Endothelial cell of umbilical vein (primary cell): ENCODE measurements around the gene MYMK. TPM values are rescaled to one million over a fixed set of nuclear protein-coding genes. Genes with fewer than 3 reads are reported as not detected.

ENCODE experiments used
- BruUV-seq: library from RNA; stranded (reverse); fragments of 400-500 nt; replicated peaks from 2 replicates; lab custom pipeline; 2021; lab: Mats Ljungman, UMichigan
- CTCF ChIA-PET: fragments of 300-600, 350-600 bp; sonication (Branson Sonifier 250); formaldehyde crosslinking; loops from one replicate; lab custom pipeline; 2021; ENCODE audit warnings: antibody characterized with exemption, inconsistent platforms; lab: Charles Lee
- POLR2A ChIA-PET: fragments of 300-600, 350-600 bp; sonication (Branson Sonifier 250); formaldehyde crosslinking; loops from one replicate; lab custom pipeline; 2021; ENCODE audit warnings: antibody characterized with exemption, inconsistent platforms; lab: Charles Lee
- DNase-seq: peaks from one replicate; pipeline ENCODE4 v3.0.0-alpha.2; 2011; ENCODE audit warnings: low read depth, low spot score
- FAIRE-seq: peaks from 2 replicates; lab custom pipeline; 2011; peaks lifted over from hg19 to GRCh38; lab: Jason Lieb, UNC
- H2AFZ ChIP-seq: 2 replicates; pipeline ENCODE4 v1.6.0; 2012; ENCODE audit warnings: low read depth, low read length, control low read depth, inconsistent platforms
- H3K27ac ChIP-seq: 2 replicates; pipeline ENCODE4 v1.5.1; 2011; ENCODE audit warnings: low read depth, mild to moderate bottlenecking, control low read depth, low read length, moderate library complexity; ENCODE audit not compliant: insufficient read depth
- H3K27me3 ChIP-seq, 2 experiments: 2 replicates each; pipeline versions ENCODE4 v1.6.0 to v1.6.1; 2011; ENCODE audit warnings: low read length in 2 of 2, mixed read lengths in 1 of 2; ENCODE audit not compliant: control insufficient read depth in 2 of 2, insufficient read depth in 2 of 2
- H3K36me3 ChIP-seq, 2 experiments: 2 replicates in 1 of 2; 3 replicates in 1 of 2; pipeline ENCODE4 v1.5.1; 2011; ENCODE audit warnings: low read length in 2 of 2, mild to moderate bottlenecking in 1 of 2, moderate library complexity in 1 of 2; ENCODE audit not compliant: control insufficient read depth in 2 of 2, insufficient read depth in 2 of 2; ENCODE audit errors: extremely low read depth in 1 of 2
- H3K4me1 ChIP-seq: 3 replicates; pipeline ENCODE4 v1.5.1; 2011; ENCODE audit warnings: mild to moderate bottlenecking, low read length; ENCODE audit not compliant: control insufficient read depth, insufficient read depth; ENCODE audit errors: extremely low read depth
- H3K4me2 ChIP-seq: 2 replicates; pipeline ENCODE4 v1.6.1; 2011; ENCODE audit warnings: low read length, control low read depth, mixed read lengths; ENCODE audit not compliant: insufficient read depth
- H3K4me3 ChIP-seq, 3 experiments: fragments of 200-600 bp in 1 of 3; sonication (generic), shearing (Covaris generic) in 1 of 3; replicated peaks in 1 of 3; 2 replicates each; pipeline ENCODE4 v1.5.1; 2011 to 2016; ENCODE audit warnings: control low read depth in 3 of 3, low read length in 3 of 3, mild to moderate bottlenecking in 2 of 3, inconsistent platforms in 1 of 3, low read depth in 1 of 3, moderate library complexity in 1 of 3; ENCODE audit not compliant: insufficient read depth in 1 of 3
- H3K79me2 ChIP-seq: 2 replicates; pipeline ENCODE4 v1.6.0; 2012; ENCODE audit warnings: low read length, inconsistent platforms; ENCODE audit not compliant: control insufficient read depth, insufficient read depth
- H3K9ac ChIP-seq: replicated peaks from 2 replicates; pipeline ENCODE3; 2011; ENCODE audit warnings: low read length, control low read depth; ENCODE audit not compliant: insufficient read depth; ENCODE audit errors: extremely low read depth
- H3K9me1 ChIP-seq: replicated peaks from 3 replicates; pipeline ENCODE4 v1.6.0; 2011; ENCODE audit warnings: mild to moderate bottlenecking, low read length; ENCODE audit not compliant: control insufficient read depth, insufficient read depth; ENCODE audit errors: extremely low read depth
- H3K9me3 ChIP-seq: replicated peaks from 2 replicates; pipeline ENCODE4 v1.5.1; 2012; ENCODE audit warnings: low read length, inconsistent platforms; ENCODE audit not compliant: control insufficient read depth, insufficient read depth
- H4K20me1 ChIP-seq: replicated peaks from 2 replicates; pipeline ENCODE3; 2011; ENCODE audit warnings: mild to moderate bottlenecking, low read length; ENCODE audit not compliant: control insufficient read depth, insufficient read depth; ENCODE audit errors: extremely low read depth
- EZH2 ChIP-seq: IDR thresholded peaks from 2 replicates; pipeline ENCODE4 v1.6.1; 2012; ENCODE audit warnings: borderline replicate concordance, low read depth, mild to moderate bottlenecking, moderate library complexity, low read length, inconsistent platforms; ENCODE audit not compliant: severe bottlenecking
- FOS ChIP-seq: IDR thresholded peaks from 2 replicates; pipeline ENCODE4 v1.6.1; 2011; ENCODE audit warnings: mild to moderate bottlenecking, low read length, moderate library complexity, borderline replicate concordance; ENCODE audit not compliant: insufficient read depth
- GATA2 ChIP-seq: IDR thresholded peaks from 2 replicates; pipeline ENCODE4 v1.7.0; 2011; ENCODE audit warnings: low read depth, mild to moderate bottlenecking, moderate library complexity, mixed read lengths, low read length; ENCODE audit not compliant: insufficient read length, insufficient read depth
- JUN ChIP-seq: IDR thresholded peaks from 2 replicates; pipeline ENCODE4 v1.6.1; 2011; ENCODE audit warnings: borderline replicate concordance, low read depth; ENCODE audit not compliant: insufficient read length, insufficient read depth
- MYC ChIP-seq: IDR thresholded peaks from one replicate; pipeline ENCODE4 v1.6.1; 2011; ENCODE audit warnings: mild to moderate bottlenecking, low read depth, low read length
- POLR2A ChIP-seq: IDR thresholded peaks from 2 replicates; pipeline ENCODE4 v1.6.1; 2012; ENCODE audit warnings: low read depth, mild to moderate bottlenecking, control low read depth, low read length
- POLR2AphosphoS5 ChIP-seq: IDR thresholded peaks from 2 replicates; pipeline ENCODE4 v1.6.1; 2012; ENCODE audit warnings: low read depth, mild to moderate bottlenecking, control low read depth, low read length, moderate library complexity; ENCODE audit not compliant: insufficient read depth
- dilution Hi-C: fragments of 300-500 bp; cut with MboI; formaldehyde crosslinking; loops from one replicate; pipeline ENCODE4 v1.15.0; 2019; ENCODE audit warnings: low sequenced_read_pairs; ENCODE audit not compliant: extremely low pct_ligation_motif_present
- intact Hi-C: fragments of 100-400 bp; cut with micrococcal nuclease; formaldehyde crosslinking; loops from one replicate; pipeline ENCODE4 v1.10.0; 2022
- polyA plus RNA-seq, 4 experiments: library from polyadenylated mRNA; depleted of rRNA in 3 of 4; stranded (reverse) in 3 of 4; unstranded in 1 of 4; fragments of >200 nt; gene quantifications; 2 replicates each; pipeline versions ENCODE4 v1.2.1 to v1.2.3, GENCODE V29; 2011 to 2012; ENCODE audit warnings: missing spikeins in 1 of 4
- total RNA-seq: library from RNA; stranded (reverse); gene quantifications from 2 replicates; pipeline ENCODE4 v1.2.3, GENCODE V29; 2021
- TF ChIP-seq, protein P1 (sequence below): IDR thresholded peaks from 2 replicates; pipeline ENCODE4 v1.6.1; 2011; ENCODE audit not compliant: insufficient read depth, insufficient read length
- TF ChIP-seq, protein P2 (sequence below), 2 donors: IDR thresholded peaks; 1 replicate in 1 of 2; 2 replicates in 1 of 2; pipeline ENCODE4 v1.5.1; 2011; ENCODE audit warnings: low read length in 2 of 2, mild to moderate bottlenecking in 2 of 2, moderate library complexity in 2 of 2, control low read depth in 1 of 2, inconsistent platforms in 1 of 2, low read depth in 1 of 2; ENCODE audit not compliant: insufficient read depth in 1 of 2; ENCODE audit errors: extremely low read depth in 1 of 2

The MYMK gene
- total and polyA plus RNA-seq, 2 donors (not counting 3 experiments of a cell fraction or from before 2014, with no cell fraction given) = not detected

DNA sequence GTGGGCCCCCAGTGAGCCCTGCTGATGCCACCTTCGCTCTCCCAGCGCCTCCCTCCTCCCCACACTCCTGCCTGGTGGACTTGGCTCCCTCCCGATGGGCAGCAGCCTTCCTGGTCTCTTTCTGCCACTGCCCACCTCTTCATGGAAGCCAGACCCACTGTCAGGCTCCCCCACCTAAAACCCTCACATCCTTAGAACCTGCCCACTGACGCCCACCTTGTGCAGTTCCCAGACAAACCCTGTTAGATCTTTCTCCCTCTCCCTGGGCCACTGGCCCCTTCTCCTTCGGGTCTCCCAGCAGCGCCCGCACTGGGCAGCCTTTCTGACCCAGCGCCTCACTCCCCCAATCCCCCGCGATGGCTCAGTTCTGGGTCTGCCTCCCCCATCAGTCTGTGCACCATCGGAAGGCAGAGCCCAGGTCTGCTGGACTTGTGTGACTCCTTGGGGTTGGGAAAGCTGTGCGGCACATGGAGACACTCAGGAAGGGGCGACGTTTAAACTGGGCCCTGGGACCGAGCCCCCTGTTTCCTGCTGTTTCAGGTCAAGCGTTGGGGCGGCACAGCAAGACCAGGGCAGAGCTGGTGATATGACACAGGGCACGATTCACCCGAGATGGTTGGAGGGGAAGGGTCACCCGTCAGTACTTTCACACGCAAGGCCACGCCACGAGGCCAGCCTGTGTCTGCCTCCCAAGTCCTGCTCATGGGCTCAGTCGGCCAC, 17.4 kb downstream of the MYMK start:
- TF ChIP-seq MYC (no peak), JUN (no peak), FOS (no peak), POLR2A (no peak), GATA2 (no peak), POLR2AphosphoS5 (no peak), EZH2 (no peak)
- TF ChIP-seq, protein P1, sequence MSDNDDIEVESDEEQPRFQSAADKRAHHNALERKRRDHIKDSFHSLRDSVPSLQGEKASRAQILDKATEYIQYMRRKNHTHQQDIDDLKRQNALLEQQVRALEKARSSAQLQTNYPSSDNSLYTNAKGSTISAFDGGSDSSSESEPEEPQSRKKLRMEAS = no peak
- TF ChIP-seq, protein P2, sequence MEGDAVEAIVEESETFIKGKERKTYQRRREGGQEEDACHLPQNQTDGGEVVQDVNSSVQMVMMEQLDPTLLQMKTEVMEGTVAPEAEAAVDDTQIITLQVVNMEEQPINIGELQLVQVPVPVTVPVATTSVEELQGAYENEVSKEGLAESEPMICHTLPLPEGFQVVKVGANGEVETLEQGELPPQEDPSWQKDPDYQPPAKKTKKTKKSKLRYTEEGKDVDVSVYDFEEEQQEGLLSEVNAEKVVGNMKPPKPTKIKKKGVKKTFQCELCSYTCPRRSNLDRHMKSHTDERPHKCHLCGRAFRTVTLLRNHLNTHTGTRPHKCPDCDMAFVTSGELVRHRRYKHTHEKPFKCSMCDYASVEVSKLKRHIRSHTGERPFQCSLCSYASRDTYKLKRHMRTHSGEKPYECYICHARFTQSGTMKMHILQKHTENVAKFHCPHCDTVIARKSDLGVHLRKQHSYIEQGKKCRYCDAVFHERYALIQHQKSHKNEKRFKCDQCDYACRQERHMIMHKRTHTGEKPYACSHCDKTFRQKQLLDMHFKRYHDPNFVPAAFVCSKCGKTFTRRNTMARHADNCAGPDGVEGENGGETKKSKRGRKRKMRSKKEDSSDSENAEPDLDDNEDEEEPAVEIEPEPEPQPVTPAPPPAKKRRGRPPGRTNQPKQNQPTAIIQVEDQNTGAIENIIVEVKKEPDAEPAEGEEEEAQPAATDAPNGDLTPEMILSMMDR (IDR thresholded peaks at IDR 0.05; ENCODE audit: extremely low read depth in 1 of 2, insufficient read depth in 1 of 2, low read depth in 1 of 2, low read length in 2 of 2) = no peak
- no peaks in the 10 kb centered on the region for H3K9me3 ChIP-seq
- H3K9me1 ChIP-seq = no peaks in the 10 kb centered on the region
- no peak overlapping the region for H3K4me2 ChIP-seq
- no TSS peak for BruUV-seq
- dilution Hi-C loops (no loop called here), intact Hi-C loops (no loop called here)
- FAIRE-seq (no peak), DNase-seq (no peak)
- H3K27ac ChIP-seq = no peak overlapping the region
- POLR2A ChIA-PET = no interaction called here
- CTCF ChIA-PET = no interaction called here
- no peaks in the 10 kb centered on the region for H3K79me2 ChIP-seq
- no peaks in the 10 kb centered on the region for H3K4me1 ChIP-seq
- H2AFZ ChIP-seq = no peak overlapping the region
- H3K4me3 ChIP-seq = no peak overlapping the region
- H3K9ac ChIP-seq = no peak overlapping the region
- H4K20me1 ChIP-seq = no peaks in the 10 kb centered on the region
- H3K36me3 ChIP-seq = no peaks in the 10 kb centered on the region
- peaks cover 0 to 3% of the 10 kb centered on the region in 2 experiments for H3K27me3 ChIP-seq
